Measurements from ENCODE around the gene UGDH.

UGDH gene

GRCh38 chr4:39502019-39502663, 25.1 kb downstream of the UGDH start:
- no peaks in the 10 kb centered on the region for H3K4me1 ChIP-seq (ENCODE audit: control insufficient read depth, low read length)
- no peak overlapping the region for H3K4me2 ChIP-seq (ENCODE audit: low read length)
- TF ChIP-seq EZH2phosphoT487 (IDR thresholded peaks at IDR 0.05; ENCODE audit: borderline replicate concordance, low read length) (no peak), CTCF (IDR thresholded peaks at IDR 0.05; ENCODE audit: low read depth, low read length, poor library complexity, severe bottlenecking) (no peak)
- H3K79me2 ChIP-seq (ENCODE audit: control insufficient read depth, low read length): no peaks in the 10 kb centered on the region
- H3K27ac ChIP-seq (ENCODE audit: low read depth, low read length): no peak overlapping the region
- no peaks in the 10 kb centered on the region for H3K27me3 ChIP-seq (ENCODE audit: control insufficient read depth, low read length)
- H3K9me2 ChIP-seq (replicated peaks; ENCODE audit: control insufficient read depth, low read length): no peaks in the 10 kb centered on the region
- no peaks in the 10 kb centered on the region for H3K9me3 ChIP-seq (ENCODE audit: control insufficient read depth, insufficient read depth, low read length)
- peaks cover 36% of the 10 kb centered on the region for H3K36me3 ChIP-seq (ENCODE audit: control insufficient read depth, low read length)
- no peak overlapping the region for H3K4me3 ChIP-seq (ENCODE audit: low read length)
- H4K20me1 ChIP-seq (ENCODE audit: control insufficient read depth, insufficient read depth, low read depth, low read length): no peaks in the 10 kb centered on the region
- no peaks in the 10 kb centered on the region for H3F3A ChIP-seq (ENCODE audit: control insufficient read depth, insufficient read depth)

- no peaks in the 10 kb centered on the region for H3K9me2 ChIP-seq (replicated peaks; ENCODE audit: control insufficient read depth, low read length)
- no peaks in the 10 kb centered on the region for H4K20me1 ChIP-seq (ENCODE audit: control insufficient read depth, insufficient read depth, low read depth, low read length)
- H3K27me3 ChIP-seq (ENCODE audit: control insufficient read depth, low read length): no peaks in the 10 kb centered on the region
- H3K4me3 ChIP-seq (ENCODE audit: low read length): no peak overlapping the region
- H3K4me1 ChIP-seq (ENCODE audit: control insufficient read depth, low read length): no peaks in the 10 kb centered on the region
- no peaks in the 10 kb centered on the region for H3K9me3 ChIP-seq (ENCODE audit: control insufficient read depth, insufficient read depth, low read length)
- H3K36me3 ChIP-seq (ENCODE audit: control insufficient read depth, low read length): peaks cover 16% of the 10 kb centered on the region
- H3F3A ChIP-seq (ENCODE audit: control insufficient read depth, insufficient read depth): no peaks in the 10 kb centered on the region
- H3K4me2 ChIP-seq (ENCODE audit: low read length): no peak overlapping the region
- no peak for TF ChIP-seq CTCF (IDR thresholded peaks at IDR 0.05; ENCODE audit: low read depth, low read length, poor library complexity, severe bottlenecking)
- no peak overlapping the region for H3K27ac ChIP-seq (ENCODE audit: low read depth, low read length)
- H3K79me2 ChIP-seq (ENCODE audit: control insufficient read depth, low read length): no peaks in the 10 kb centered on the region
Measured at GRCh38 chr4:39498727-39499020, 28.6 kb downstream of the UGDH start.

DNA sequence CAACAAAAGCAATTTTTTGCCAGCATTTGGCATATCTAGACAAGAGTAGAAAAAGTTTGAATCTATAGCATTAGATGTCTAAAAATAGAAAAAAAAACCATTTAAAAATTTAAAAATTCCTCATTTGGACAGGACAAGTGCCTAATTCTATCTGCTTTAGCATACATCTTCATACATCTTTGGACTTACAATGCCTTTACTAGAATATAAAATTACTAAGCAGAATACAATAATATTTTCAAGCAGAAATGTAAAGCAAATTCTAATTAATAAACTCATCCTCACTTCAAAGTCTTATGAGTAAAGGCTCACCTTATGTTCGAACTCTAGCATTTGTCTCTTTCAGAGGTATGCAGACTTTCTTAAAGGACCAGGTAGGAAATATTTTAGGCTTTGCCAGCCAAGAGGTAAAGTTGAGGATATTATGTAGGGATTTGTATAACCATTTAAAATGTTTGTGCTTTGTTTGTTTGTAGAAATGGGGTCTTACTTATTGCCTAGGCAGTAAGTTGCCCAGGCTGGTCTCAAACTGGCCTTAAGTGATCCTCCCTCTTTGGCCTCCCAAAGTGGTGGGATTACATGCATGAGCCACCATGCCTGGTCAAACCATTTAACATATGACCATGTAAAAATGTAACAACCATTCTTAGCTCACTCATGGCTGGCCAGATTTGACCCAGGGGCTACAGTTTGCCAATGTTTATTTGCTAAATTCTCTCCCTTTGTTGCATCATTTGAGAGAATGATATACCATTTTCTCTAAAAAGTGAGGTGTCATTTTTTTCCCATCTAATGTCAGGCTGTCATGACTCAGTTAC, 29.1 kb downstream of the UGDH start:
- Histone ChIP-seq H3K4me2 (ENCODE audit: low read length) (no peak overlapping the region), H3K9me2 (replicated peaks; ENCODE audit: control insufficient read depth, low read length) (no peaks in the 10 kb centered on the region), H3K9me3 (ENCODE audit: control insufficient read depth, insufficient read depth, low read length) (no peaks in the 10 kb centered on the region), H3K4me3 (ENCODE audit: low read length) (no peak overlapping the region), H3K27ac (ENCODE audit: low read depth, low read length) (no peak overlapping the region), H3K36me3 (ENCODE audit: control insufficient read depth, low read length) (peaks cover 10% of the 10 kb centered on the region), H3K4me1 (ENCODE audit: control insufficient read depth, low read length) (no peaks in the 10 kb centered on the region), H3K79me2 (ENCODE audit: control insufficient read depth, low read length) (no peaks in the 10 kb centered on the region), H3K27me3 (ENCODE audit: control insufficient read depth, low read length) (no peaks in the 10 kb centered on the region), H3F3A (ENCODE audit: control insufficient read depth, insufficient read depth) (no peaks in the 10 kb centered on the region), H4K20me1 (ENCODE audit: control insufficient read depth, insufficient read depth, low read depth, low read length) (no peaks in the 10 kb centered on the region)
- TF ChIP-seq EZH2phosphoT487 (IDR thresholded peaks at IDR 0.05; ENCODE audit: borderline replicate concordance, low read length): no peak

Measured in DOHH2 (cell line).